OCI-LY3 (cell line): ENCODE results near the gene NFATC2IP.
"Not testable (repeated sequence)": the region's sequence is repeated elsewhere in the genome, so short reads cannot be mapped to it uniquely, and the experiment has no call there.

Source experiments
- H2AFZ ChIP-seq: fragments of 200-600, 300-600 bp; shearing (Covaris generic); 2 replicates; pipeline ENCODE4 v1.6.0; 2014; ENCODE audit warnings: antibody characterized with exemption, low read depth, low read length
- H3K27ac ChIP-seq: fragments of 200-600, 300-600 bp; sonication (generic); 2 replicates; pipeline ENCODE4 v1.5.1; 2014; ENCODE audit warnings: mild to moderate bottlenecking, low read length, moderate library complexity, mixed read lengths
- H3K27me3 ChIP-seq: fragments of 200-600, 300-600 bp; sonication (generic); 2 replicates; pipeline ENCODE4 v1.6.1; 2014; ENCODE audit warnings: low read depth, low read length, mixed read lengths
- H3K36me3 ChIP-seq: fragments of 200-600, 300-600 bp; sonication (generic); replicated peaks from 2 replicates; pipeline ENCODE3; 2014; ENCODE audit warnings: low read depth, low read length, mixed read lengths
- H3K4me1 ChIP-seq: fragments of 300-600, 200-600 bp; sonication (generic); 2 replicates; pipeline ENCODE4 v1.6.1; 2014; ENCODE audit warnings: low read length, mixed read lengths
- H3K4me2 ChIP-seq: fragments of 200-600, 300-600 bp; sonication (generic); 2 replicates; pipeline ENCODE4 v1.6.1; 2014; ENCODE audit warnings: low read length, mixed read lengths
- H3K4me3 ChIP-seq: fragments of 300-600, 200-600 bp; sonication (generic); 2 replicates; pipeline ENCODE4 v1.5.1; 2014; ENCODE audit warnings: antibody characterized with exemption, mild to moderate bottlenecking, low read length, moderate library complexity
- H3K79me2 ChIP-seq: fragments of 300-600, 200-600 bp; shearing (Covaris generic); 2 replicates; pipeline ENCODE4 v1.6.1; 2014; ENCODE audit warnings: mild to moderate bottlenecking, low read length, mixed read lengths
- H3K9ac ChIP-seq: fragments of 300-600, 200-600 bp; shearing (Covaris generic); 2 replicates; pipeline ENCODE4 v1.6.0; 2014; ENCODE audit warnings: mild to moderate bottlenecking, low read length, moderate library complexity
- H3K9me3 ChIP-seq: fragments of 200-600, 300-600 bp; shearing (Covaris generic); 2 replicates; pipeline ENCODE4 v1.6.1; 2014; ENCODE audit warnings: low read length, mixed read lengths; ENCODE audit not compliant: insufficient read depth
- H4K20me1 ChIP-seq: fragments of 200-600, 300-600 bp; sonication (generic); 2 replicates; pipeline ENCODE4 v1.6.1; 2016; ENCODE audit warnings: low read length, mixed read lengths; ENCODE audit not compliant: insufficient read depth
- EZH2phosphoT487 ChIP-seq: fragments of 200-600 bp; shearing (Covaris generic); IDR thresholded peaks from 2 replicates; pipeline ENCODE4 v1.6.1; 2018; ENCODE audit warnings: antibody characterized with exemption, mixed run types, low read depth
- TF ChIP-seq, protein P1 (sequence below): fragments of 200-600, 300-600 bp; sonication (generic); IDR thresholded peaks from 2 replicates; pipeline ENCODE4 v1.5.1; 2014; ENCODE audit warnings: antibody characterized with exemption, low read length, low read depth

Gene NFATC2IP

DNA sequence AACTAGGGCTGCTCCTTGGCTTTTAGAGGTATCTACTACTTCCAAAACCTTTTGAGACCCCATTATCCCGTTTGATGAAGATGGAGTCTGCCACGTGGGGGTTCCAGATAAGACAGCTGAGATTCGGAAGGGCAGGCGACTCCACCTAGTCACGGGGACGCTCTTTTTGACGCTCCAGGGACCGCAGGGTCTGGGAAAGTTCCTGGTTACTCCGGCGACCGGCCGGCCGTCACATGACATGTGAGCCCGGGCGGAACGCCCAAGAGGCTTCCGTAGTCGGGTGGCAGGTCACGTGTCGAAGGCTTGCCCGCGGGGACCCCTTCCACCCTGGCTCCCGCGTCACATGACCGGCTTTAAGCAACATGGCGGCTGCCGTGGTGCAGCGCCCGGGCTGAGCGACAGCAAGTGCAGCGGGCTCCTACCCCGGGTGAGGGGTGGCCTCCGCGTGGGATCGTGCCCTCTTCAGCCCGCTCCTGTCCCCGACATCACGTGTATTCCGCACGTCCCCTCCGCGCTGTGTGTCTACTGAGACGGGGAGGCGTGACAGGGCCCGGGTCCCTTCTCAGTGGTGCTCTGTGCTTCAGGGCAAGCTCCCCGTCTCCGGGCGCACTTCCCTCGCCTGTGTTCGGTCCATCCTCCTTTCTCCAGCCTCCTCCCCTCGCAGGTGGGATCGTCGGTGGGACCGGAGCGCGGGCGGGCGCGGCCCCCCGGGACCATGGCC lies 23.9 kb downstream of the NFATC2IP start, which contains the start of gene SPNS1:
Gene SPNS1 (plus strand): TSS at position 342 of the 721 bp plus-strand sequence. CDS start 374 bp downstream, at position 716.
- TF ChIP-seq EZH2phosphoT487, result no peak
- TF ChIP-seq, protein P1, sequence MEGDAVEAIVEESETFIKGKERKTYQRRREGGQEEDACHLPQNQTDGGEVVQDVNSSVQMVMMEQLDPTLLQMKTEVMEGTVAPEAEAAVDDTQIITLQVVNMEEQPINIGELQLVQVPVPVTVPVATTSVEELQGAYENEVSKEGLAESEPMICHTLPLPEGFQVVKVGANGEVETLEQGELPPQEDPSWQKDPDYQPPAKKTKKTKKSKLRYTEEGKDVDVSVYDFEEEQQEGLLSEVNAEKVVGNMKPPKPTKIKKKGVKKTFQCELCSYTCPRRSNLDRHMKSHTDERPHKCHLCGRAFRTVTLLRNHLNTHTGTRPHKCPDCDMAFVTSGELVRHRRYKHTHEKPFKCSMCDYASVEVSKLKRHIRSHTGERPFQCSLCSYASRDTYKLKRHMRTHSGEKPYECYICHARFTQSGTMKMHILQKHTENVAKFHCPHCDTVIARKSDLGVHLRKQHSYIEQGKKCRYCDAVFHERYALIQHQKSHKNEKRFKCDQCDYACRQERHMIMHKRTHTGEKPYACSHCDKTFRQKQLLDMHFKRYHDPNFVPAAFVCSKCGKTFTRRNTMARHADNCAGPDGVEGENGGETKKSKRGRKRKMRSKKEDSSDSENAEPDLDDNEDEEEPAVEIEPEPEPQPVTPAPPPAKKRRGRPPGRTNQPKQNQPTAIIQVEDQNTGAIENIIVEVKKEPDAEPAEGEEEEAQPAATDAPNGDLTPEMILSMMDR, result no peak
- Histone ChIP-seq H3K4me3 (peak within 1 kb of the TSS; percentile 94), H3K27ac (peak within 1 kb of the TSS; percentile 35), H3K79me2 (peaks cover 9% of the 10 kb centered on the region; the same call in 1 of the 2 replicates), H3K4me1 (peaks cover 9% of the 10 kb centered on the region), H3K36me3 (no peaks in the 10 kb centered on the region), H3K9ac (peak within 1 kb of the TSS; percentile 84), H2AFZ (peak within 1 kb of the TSS; percentile 94), H3K4me2 (peak within 1 kb of the TSS; percentile 79), H4K20me1 (no peaks in the 10 kb centered on the region), H3K27me3 (no peaks in the 10 kb centered on the region), H3K9me3 (no peaks in the 10 kb centered on the region)

DNA sequence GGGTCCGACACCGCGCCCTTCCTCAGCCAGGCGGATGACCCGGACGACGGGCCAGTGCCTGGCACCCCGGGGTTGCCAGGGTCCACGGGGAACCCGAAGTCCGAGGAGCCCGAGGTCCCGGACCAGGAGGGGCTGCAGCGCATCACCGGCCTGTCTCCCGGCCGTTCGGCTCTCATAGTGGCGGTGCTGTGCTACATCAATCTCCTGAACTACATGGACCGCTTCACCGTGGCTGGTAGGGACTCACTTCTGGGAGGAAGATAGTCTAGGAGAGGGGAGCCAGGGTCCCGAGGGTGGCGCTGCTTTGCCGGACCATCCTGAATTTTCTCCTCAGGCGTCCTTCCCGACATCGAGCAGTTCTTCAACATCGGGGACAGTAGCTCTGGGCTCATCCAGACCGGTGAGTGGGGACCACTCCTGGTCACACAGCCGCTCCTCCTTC lies 24.4 kb downstream of the NFATC2IP start:
- H3K27me3 ChIP-seq, result no peaks in the 10 kb centered on the region
- no peaks in the 10 kb centered on the region for H3K9me3 ChIP-seq
- peaks cover 9% of the 10 kb centered on the region for H3K4me1 ChIP-seq
- H3K79me2 ChIP-seq, result peaks cover 9% of the 10 kb centered on the region; the same call in 1 of the 2 replicates
- peak overlapping the region; percentile 94 for H3K4me3 ChIP-seq
- H3K4me2 ChIP-seq, result peak overlapping the region; percentile 79
- no peak for TF ChIP-seq EZH2phosphoT487
- TF ChIP-seq, protein P1, result no peak
- no peak overlapping the region for H3K27ac ChIP-seq
- H4K20me1 ChIP-seq, result no peaks in the 10 kb centered on the region
- peak overlapping the region; percentile 58 for H3K9ac ChIP-seq
- no peak overlapping the region for H2AFZ ChIP-seq
- H3K36me3 ChIP-seq, result no peaks in the 10 kb centered on the region

DNA sequence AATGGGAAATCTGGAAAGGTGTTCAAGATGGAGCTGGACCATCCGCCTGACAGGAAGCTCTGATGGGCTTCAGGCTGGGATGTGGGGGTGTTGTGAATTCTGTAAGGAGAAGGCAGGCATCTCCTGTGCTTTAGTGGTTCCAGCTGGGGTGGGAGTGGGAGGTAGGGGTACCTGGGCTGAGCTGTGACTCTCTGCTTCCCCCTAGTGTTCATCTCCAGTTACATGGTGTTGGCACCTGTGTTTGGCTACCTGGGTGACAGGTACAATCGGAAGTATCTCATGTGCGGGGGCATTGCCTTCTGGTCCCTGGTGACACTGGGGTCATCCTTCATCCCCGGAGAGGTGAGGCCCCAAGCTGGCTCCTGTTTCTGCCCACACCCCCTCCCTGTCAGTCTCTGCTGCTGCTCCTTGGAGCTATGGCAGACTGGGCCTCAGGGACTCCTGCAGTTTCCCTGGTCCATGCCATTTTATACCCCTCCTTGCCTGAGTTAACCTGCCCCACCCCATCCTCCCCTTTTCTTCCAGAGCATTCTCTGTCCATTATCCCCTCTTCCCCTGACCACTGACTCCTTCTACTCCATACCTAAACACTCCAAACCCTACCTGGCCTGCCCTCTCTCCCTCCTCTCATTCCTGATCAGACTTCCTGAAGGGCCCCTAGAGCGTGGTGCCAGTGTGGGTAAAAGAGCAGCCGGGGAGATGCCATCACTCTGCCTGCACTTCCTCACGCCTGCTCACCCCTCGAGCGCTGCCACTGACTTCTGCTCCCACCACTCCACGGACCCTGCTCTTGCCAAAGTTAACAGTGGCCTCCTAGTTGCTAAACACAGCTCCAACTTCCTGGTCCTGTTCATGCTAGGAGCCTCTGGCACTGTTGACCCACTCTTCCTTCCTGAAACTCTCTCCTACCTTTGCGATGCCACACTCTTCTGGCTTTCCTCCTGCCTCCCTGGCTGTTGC lies 27.2 kb downstream of the NFATC2IP start:
- Histone ChIP-seq H3K79me2 (peaks cover 9% of the 10 kb centered on the region; the same call in 1 of the 2 replicates), H3K36me3 (peaks cover 11% of the 10 kb centered on the region), H4K20me1 (no peaks in the 10 kb centered on the region), H3K9ac (no peak overlapping the region), H3K27ac (no peak overlapping the region), H3K9me3 (no peaks in the 10 kb centered on the region), H3K4me3 (no peak overlapping the region), H2AFZ (no peak overlapping the region), H3K27me3 (no peaks in the 10 kb centered on the region), H3K4me1 (peaks cover 9% of the 10 kb centered on the region), H3K4me2 (no peak overlapping the region)
- TF ChIP-seq, protein P1, result peak; percentile 62
- TF ChIP-seq EZH2phosphoT487, result no peak

DNA sequence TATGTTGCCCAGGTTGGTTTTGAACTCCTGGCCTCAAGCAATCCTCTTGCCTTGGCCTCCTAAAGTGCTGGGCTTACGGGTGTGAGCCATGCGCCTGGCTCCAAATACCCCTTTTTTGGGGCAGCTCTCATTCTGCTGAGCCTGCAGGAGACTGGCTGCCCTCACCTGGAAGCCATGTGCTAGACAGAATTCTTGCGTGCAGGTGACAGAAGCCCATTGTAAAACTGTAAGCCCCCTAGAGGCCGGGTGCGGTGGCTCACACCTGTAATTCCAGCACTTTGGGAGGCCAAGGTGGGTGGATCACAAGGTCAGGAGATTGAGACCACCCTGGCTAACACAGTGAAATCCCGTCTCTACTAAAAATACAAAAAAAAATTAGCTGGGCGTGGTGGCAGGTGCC lies 29.6 kb downstream of the NFATC2IP start:
- H3K4me2 ChIP-seq, H2AFZ ChIP-seq, H3K27me3 ChIP-seq, H3K79me2 ChIP-seq, H3K27ac ChIP-seq, H3K9ac ChIP-seq, H3K4me1 ChIP-seq, H3K9me3 ChIP-seq, H3K4me3 ChIP-seq, H4K20me1 ChIP-seq: not testable (repeated sequence)
- H3K36me3 ChIP-seq, result peaks cover 11% of the 10 kb centered on the region
